ENCODE measurements around the gene TMEM132C. TPM values are rescaled to one million over a fixed set of nuclear protein-coding genes. Genes with fewer than 3 reads are reported as not detected.

Gene TMEM132C
- total RNA-seq, 1 donor from 2014 or later: 0.42 TPM

GRCh38 chr12:128442096-128442495 is 175.1 kb downstream of the TMEM132C start:
- no peak for TF ChIP-seq CTCF (IDR thresholded peaks at IDR 0.05; ENCODE audit: insufficient read depth, low read length, poor library complexity, severe bottlenecking)
- DNase-seq (ENCODE audit: low read depth): no peak
- H3K36me3 ChIP-seq (ENCODE audit: control insufficient read depth, insufficient read depth, low read length): no peaks in the 10 kb centered on the region
- no peak overlapping the region for H3K4me3 ChIP-seq (ENCODE audit: low read depth, low read length)
- no peaks in the 10 kb centered on the region for H3K27me3 ChIP-seq (ENCODE audit: control insufficient read depth, insufficient read depth, low read length)

GRCh38 chr12:128444598-128444997 is 177.6 kb downstream of the TMEM132C start:
- TF ChIP-seq CTCF (IDR thresholded peaks at IDR 0.05; ENCODE audit: insufficient read depth, low read length, poor library complexity, severe bottlenecking): no peak

GRCh38 chr12:128445415-128446127 is 178.6 kb downstream of the TMEM132C start:
- DNase-seq (ENCODE audit: low read depth): no peak
- Histone ChIP-seq H3K36me3 (ENCODE audit: control insufficient read depth, insufficient read depth, low read length) (no peaks in the 10 kb centered on the region), H3K27me3 (ENCODE audit: control insufficient read depth, insufficient read depth, low read length) (no peaks in the 10 kb centered on the region), H3K4me3 (ENCODE audit: low read depth, low read length) (no peak overlapping the region)
- no peak for TF ChIP-seq CTCF (IDR thresholded peaks at IDR 0.05; ENCODE audit: insufficient read depth, low read length, poor library complexity, severe bottlenecking)

More at GRCh38 chr12:128444598-128444997, 177.6 kb downstream of the TMEM132C start:
- Histone ChIP-seq H3K36me3 (ENCODE audit: control insufficient read depth, insufficient read depth, low read length) (no peaks in the 10 kb centered on the region), H3K4me3 (ENCODE audit: low read depth, low read length) (no peak overlapping the region), H3K27me3 (ENCODE audit: control insufficient read depth, insufficient read depth, low read length) (no peaks in the 10 kb centered on the region)
- DNase-seq (ENCODE audit: low read depth): no peak

- Histone ChIP-seq H3K36me3 (ENCODE audit: control insufficient read depth, insufficient read depth, low read length) (no peaks in the 10 kb centered on the region), H3K4me3 (ENCODE audit: low read depth, low read length) (no peak overlapping the region), H3K27me3 (ENCODE audit: control insufficient read depth, insufficient read depth, low read length) (no peaks in the 10 kb centered on the region)
- DNase-seq (ENCODE audit: low read depth): no peak
- TF ChIP-seq CTCF (IDR thresholded peaks at IDR 0.05; ENCODE audit: insufficient read depth, low read length, poor library complexity, severe bottlenecking): no peak
Measured at GRCh38 chr12:128449146-128449894, 182.3 kb downstream of the TMEM132C start.

GRCh38 chr12:128450810-128451209 is 183.8 kb downstream of the TMEM132C start:
- Histone ChIP-seq H3K36me3 (ENCODE audit: control insufficient read depth, insufficient read depth, low read length) (no peaks in the 10 kb centered on the region), H3K27me3 (ENCODE audit: control insufficient read depth, insufficient read depth, low read length) (no peaks in the 10 kb centered on the region), H3K4me3 (ENCODE audit: low read depth, low read length) (no peak overlapping the region)
- no peak for TF ChIP-seq CTCF (IDR thresholded peaks at IDR 0.05; ENCODE audit: insufficient read depth, low read length, poor library complexity, severe bottlenecking)
- DNase-seq (ENCODE audit: low read depth): no peak
